IMR-90 (cell line): Measurements from ENCODE around the gene MRTFB. TPM values are rescaled to one million over a fixed set of nuclear protein-coding genes. Genes with fewer than 3 reads are reported as not detected.

Experiments
- ATAC-seq: fragments of 200-7000 bp; cut with Tn5 transposase; 2 replicates; pipeline ENCODE4 v1.9.1; 2020; ENCODE audit warnings: low read depth, mild to moderate bottlenecking, moderate library complexity
- BruUV-seq: library from RNA; stranded (reverse); fragments of 400-500 nt; replicated peaks from 2 replicates; lab custom pipeline; 2021; lab: Mats Ljungman, UMichigan
- CTCF ChIA-PET: fragments of 300-600 bp; formaldehyde crosslinking; extraction: SDS; loops from one replicate; lab custom pipeline; 2021; ENCODE audit warnings: antibody characterized with exemption; lab: Yijun Ruan, JAX
- POLR2A ChIA-PET: fragments of 300-600 bp; sonication (Branson Sonifier 250); formaldehyde crosslinking; loops from one replicate; lab custom pipeline; 2022; ENCODE audit warnings: antibody characterized with exemption; ENCODE audit not compliant: unreplicated experiment; lab: Charles Lee
- DNase-seq: peaks from one replicate; pipeline ENCODE4 v3.0.0; 2013
- H2AFZ ChIP-seq: replicated peaks from 2 replicates; pipeline ENCODE3; 2013; ENCODE audit warnings: low read length, mild to moderate bottlenecking; ENCODE audit not compliant: poor library complexity
- H2AK5ac ChIP-seq: 2 replicates; pipeline ENCODE4 v1.6.1; 2013; ENCODE audit warnings: low read depth, low read length, inconsistent platforms
- H2AK9ac ChIP-seq: replicated peaks from 2 replicates; pipeline ENCODE3; 2013; ENCODE audit warnings: mild to moderate bottlenecking, low read depth, low read length, moderate library complexity; ENCODE audit not compliant: poor library complexity
- H2BK120ac ChIP-seq: 2 replicates; pipeline ENCODE4 v1.6.1; 2013; ENCODE audit warnings: low read depth, low read length, inconsistent platforms
- H2BK15ac ChIP-seq: 3 replicates; pipeline ENCODE4 v1.6.1; 2013; ENCODE audit warnings: low read depth, low read length, inconsistent platforms
- H2BK20ac ChIP-seq: 2 replicates; pipeline ENCODE4 v1.6.1; 2013; ENCODE audit warnings: low read depth, mild to moderate bottlenecking, inconsistent platforms, low read length, moderate library complexity
- H2BK5ac ChIP-seq: 2 replicates; pipeline ENCODE4 v1.6.1; 2013; ENCODE audit warnings: mild to moderate bottlenecking, low read depth, low read length, inconsistent platforms; ENCODE audit not compliant: poor library complexity, severe bottlenecking
- H3K14ac ChIP-seq: replicated peaks from 2 replicates; pipeline ENCODE4 v1.6.1; 2013; ENCODE audit warnings: low read depth, low read length, inconsistent platforms
- H3K18ac ChIP-seq: 2 replicates; pipeline ENCODE4 v1.6.1; 2013; ENCODE audit warnings: low read depth, low read length, control low read depth
- H3K23ac ChIP-seq: 2 replicates; pipeline ENCODE4 v1.6.1; 2013; ENCODE audit warnings: low read depth, low read length, inconsistent platforms
- H3K27ac ChIP-seq: 2 replicates; pipeline ENCODE4 v1.5.1; 2013; ENCODE audit warnings: mild to moderate bottlenecking, control low read depth, low read length; ENCODE audit not compliant: insufficient read depth
- H3K27me3 ChIP-seq: 2 replicates; pipeline ENCODE4 v1.6.1; 2013; ENCODE audit warnings: low read length; ENCODE audit not compliant: control insufficient read depth, insufficient read depth
- H3K36me3 ChIP-seq: 2 replicates; pipeline ENCODE4 v1.6.1; 2013; ENCODE audit warnings: low read length, mixed read lengths; ENCODE audit not compliant: control insufficient read depth, insufficient read depth
- H3K4ac ChIP-seq: 2 replicates; pipeline ENCODE4 v1.6.1; 2013; ENCODE audit warnings: low read depth, low read length, inconsistent platforms
- H3K4me1 ChIP-seq: 2 replicates; pipeline ENCODE4 v1.6.1; 2013; ENCODE audit warnings: low read length, mixed read lengths; ENCODE audit not compliant: control insufficient read depth, insufficient read depth
- H3K4me2 ChIP-seq: 2 replicates; pipeline ENCODE4 v1.6.1; 2013; ENCODE audit warnings: low read depth, mild to moderate bottlenecking, control low read depth, low read length, moderate library complexity
- H3K4me3 ChIP-seq: 2 replicates; pipeline ENCODE4 v1.5.1; 2013; ENCODE audit warnings: low read depth, mild to moderate bottlenecking, control low read depth, low read length, moderate library complexity; ENCODE audit not compliant: insufficient read depth
- H3K56ac ChIP-seq: 2 replicates; pipeline ENCODE4 v1.6.1; 2013; ENCODE audit warnings: low read length, inconsistent platforms; ENCODE audit not compliant: insufficient read depth; ENCODE audit errors: extremely low read depth
- H3K79me1 ChIP-seq, 2 experiments: 2 replicates each; pipeline ENCODE4 v1.6.1; 2013; ENCODE audit warnings: low read length in 2 of 2, inconsistent platforms in 1 of 2, low read depth in 1 of 2
- H3K9ac ChIP-seq: 2 replicates; pipeline ENCODE4 v1.6.1; 2013; ENCODE audit warnings: low read depth, low read length, control low read depth
- H3K9me1 ChIP-seq: 2 replicates; pipeline ENCODE4 v1.6.1; 2013; ENCODE audit warnings: low read length, inconsistent platforms; ENCODE audit not compliant: insufficient read depth
- H3K9me3 ChIP-seq: 2 replicates; pipeline ENCODE4 v1.6.1; 2013; ENCODE audit warnings: low read length; ENCODE audit not compliant: control insufficient read depth, insufficient read depth
- H4K20me1 ChIP-seq: 2 replicates; pipeline ENCODE4 v1.6.1; 2013; ENCODE audit warnings: low read length, inconsistent platforms; ENCODE audit not compliant: insufficient read depth
- H4K5ac ChIP-seq: 2 replicates; pipeline ENCODE4 v1.6.1; 2013; ENCODE audit warnings: mild to moderate bottlenecking, low read depth, low read length, control low read depth
- H4K8ac ChIP-seq, 2 experiments: 2 replicates each; pipeline ENCODE4 v1.6.1; 2013; ENCODE audit warnings: low read depth in 2 of 2, low read length in 2 of 2, control low read depth in 1 of 2, inconsistent platforms in 1 of 2
- H4K91ac ChIP-seq: 2 replicates; pipeline ENCODE4 v1.6.1; 2013; ENCODE audit warnings: low read depth, low read length, inconsistent platforms; ENCODE audit not compliant: insufficient read depth
- BHLHE40 ChIP-seq: fragments of 150-350 bp; IDR thresholded peaks from 2 replicates; pipeline ENCODE4 v1.6.1; 2016; ENCODE audit warnings: mild to moderate bottlenecking, low read depth, low read length
- CEBPB ChIP-seq: IDR thresholded peaks from 2 replicates; pipeline ENCODE4 v1.6.1; 2012; ENCODE audit warnings: low read depth, low read length, improper control_type of control experiment
- FOS ChIP-seq: fragments of 150-350 bp; IDR thresholded peaks from 2 replicates; pipeline ENCODE4 v1.6.1; 2016; ENCODE audit warnings: low read depth, low read length
- MAFK ChIP-seq: IDR thresholded peaks from 2 replicates; pipeline ENCODE4 v1.6.1; 2012; ENCODE audit warnings: low read depth, low read length, improper control_type of control experiment
- MAZ ChIP-seq: IDR thresholded peaks from 2 replicates; pipeline ENCODE4 v1.6.1; 2012; ENCODE audit warnings: low read depth, mild to moderate bottlenecking, low read length, improper control_type of control experiment, moderate library complexity, borderline replicate concordance
- NFE2L2 ChIP-seq: fragments of 150-350 bp; IDR thresholded peaks from 2 replicates; pipeline ENCODE4 v1.6.1; 2016; ENCODE audit warnings: low read depth, mild to moderate bottlenecking, low read length
- RAD21 ChIP-seq: IDR thresholded peaks from 2 replicates; pipeline ENCODE4 v1.6.1; 2012; ENCODE audit warnings: low read length, improper control_type of control experiment
- RCOR1 ChIP-seq: IDR thresholded peaks from 2 replicates; pipeline ENCODE4 v1.6.1; 2012; ENCODE audit warnings: mild to moderate bottlenecking, low read length, improper control_type of control experiment; ENCODE audit not compliant: insufficient replicate concordance
- RFX5 ChIP-seq: IDR thresholded peaks from 2 replicates; pipeline ENCODE4 v1.8.0; 2012; ENCODE audit warnings: low read depth, mild to moderate bottlenecking, low read length, moderate library complexity
- USF2 ChIP-seq: fragments of 150-350 bp; IDR thresholded peaks from 2 replicates; pipeline ENCODE4 v1.6.1; 2017; ENCODE audit warnings: mild to moderate bottlenecking, antibody characterized with exemption, low read length, low read depth
- WGBS, 2 experiments: methylation state at CpG; one replicate each; pipeline versions ENCODE4 v1.1.5 to v1.1.7; 2013; ENCODE audit warnings: missing lambda C conversion rate in 2 of 2; ENCODE audit not compliant: insufficient read length in 1 of 2; ENCODE audit errors: extremely low coverage in 2 of 2; 5-methylcytosine and 5-hydroxymethylcytosine counted together
- dilution Hi-C: fragments of 300-500 bp; cut with HindIII; formaldehyde crosslinking; loops from one replicate; pipeline ENCODE4 v1.14.3; 2018; ENCODE audit warnings: low sequenced_read_pairs; ENCODE audit not compliant: unreplicated experiment
- in situ Hi-C: fragments of 300-500 bp; cut with MboI; formaldehyde crosslinking; loops from 3 replicates; pipeline ENCODE4 v1.14.3; 2019; ENCODE audit warnings: low sequenced_read_pairs, inconsistent platforms, mixed read lengths
- intact Hi-C: fragments of 100-400 bp; cut with micrococcal nuclease; formaldehyde crosslinking; loops from 2 replicates; pipeline ENCODE4 v1.10.0; 2022
- polyA plus RNA-seq, 3 experiments: library from polyadenylated mRNA; depleted of rRNA; stranded (reverse); fragments of >200 nt; gene quantifications; 2 replicates each; pipeline ENCODE4 v1.2.3, GENCODE V29; 2012; ENCODE audit warnings: low replicate concordance in 1 of 3
- total RNA-seq: library from RNA; depleted of rRNA; stranded (reverse); fragments of >200 nt; gene quantifications from 2 replicates; pipeline ENCODE4 v1.2.3, GENCODE V29; 2012
- TF ChIP-seq, protein P1 (sequence below): conservative IDR thresholded peaks from 2 replicates; pipeline ENCODE4 v1.5.1; 2012; ENCODE audit warnings: mild to moderate bottlenecking, low read depth, low read length, improper control_type of control experiment

MRTFB gene
- total and polyA plus RNA-seq, 2 of the 4 experiments (the other 2 are of a cell fraction) = 4.4 to 5.4 TPM

DNA sequence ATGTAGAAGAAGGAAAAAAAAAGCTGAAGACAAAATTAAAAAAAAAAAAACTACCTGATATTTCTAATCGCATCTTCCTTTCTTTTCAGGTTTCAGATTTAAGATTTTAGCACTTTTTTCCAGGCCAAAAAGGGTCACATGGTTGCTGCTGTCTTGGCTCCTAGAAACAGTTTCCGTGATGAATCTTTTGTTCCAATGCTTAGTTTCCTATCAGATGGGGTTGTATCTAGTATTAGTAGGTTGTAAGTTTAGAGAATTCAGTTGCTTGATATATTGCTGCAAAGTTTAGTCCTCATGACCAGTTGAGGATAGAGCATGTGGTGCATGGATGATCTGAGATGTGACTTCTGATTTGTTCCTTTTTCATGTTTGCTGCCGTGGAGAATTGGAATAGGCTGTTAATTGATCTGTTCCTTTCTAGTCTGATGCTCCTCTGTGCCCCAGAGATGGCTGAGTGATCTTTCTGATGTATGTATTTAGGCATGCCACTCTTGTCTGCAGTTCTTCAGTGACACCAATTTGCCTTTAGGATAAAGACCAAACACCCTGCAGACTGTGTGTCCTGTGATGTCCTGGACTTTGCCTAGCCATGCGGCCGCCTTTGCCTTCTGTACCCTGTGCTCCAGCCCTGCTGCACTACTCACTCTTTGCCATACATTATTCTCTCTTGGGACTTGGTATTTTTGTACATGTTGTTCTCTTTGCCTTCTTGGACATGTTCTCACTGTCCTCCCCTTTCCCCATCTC, 94.0 kb downstream of the MRTFB start:
- H3K14ac ChIP-seq = no peak overlapping the region
- H4K20me1 ChIP-seq = no peaks in the 10 kb centered on the region; the same call in 1 of the 2 replicates
- H3K23ac ChIP-seq = no peak overlapping the region
- no peak overlapping the region for H3K27ac ChIP-seq
- POLR2A ChIA-PET = no interaction called here
- H2AFZ ChIP-seq = no peak overlapping the region
- no peak overlapping the region for H2AK9ac ChIP-seq
- no peak overlapping the region for H2BK5ac ChIP-seq
- no peaks in the 10 kb centered on the region for H3K27me3 ChIP-seq
- CTCF ChIA-PET = no interaction called here
- no peak overlapping the region for H4K5ac ChIP-seq
- no peaks in the 10 kb centered on the region for H3K4me1 ChIP-seq
- H3K9me1 ChIP-seq = no peaks in the 10 kb centered on the region; the same call in 1 of the 2 replicates
- no peaks in the 10 kb centered on the region; a peak in 1 of 4 replicates for H3K79me1 ChIP-seq
- no peak overlapping the region for H3K9ac ChIP-seq
- H2BK15ac ChIP-seq = no peak overlapping the region
- ATAC-seq = no peak
- no peaks in the 10 kb centered on the region for H3K36me3 ChIP-seq
- intact Hi-C loops = no loop called here
- WGBS, 2 experiments = 40% methylated on average over 1 of the region's 5 CpGs; no CpG with 5 or more reads in 1 of the 2 experiments
- H3K56ac ChIP-seq = no peak overlapping the region
- no peak overlapping the region for H2BK20ac ChIP-seq
- no peak overlapping the region for H2BK120ac ChIP-seq
- in situ Hi-C loops = loop anchor here (10.0 kb wide), 1 partner anchor 60 kb away; no protein-coding TSS in a partner anchor
- BruUV-seq = no TSS peak
- no peaks in the 10 kb centered on the region for H3K9me3 ChIP-seq
- no peak overlapping the region for H4K8ac ChIP-seq
- TF ChIP-seq RAD21 = no peak
- TF ChIP-seq CEBPB = no peak
- no peak for TF ChIP-seq RFX5
- TF ChIP-seq BHLHE40 = no peak
- no peak for TF ChIP-seq RCOR1
- TF ChIP-seq, protein P1, sequence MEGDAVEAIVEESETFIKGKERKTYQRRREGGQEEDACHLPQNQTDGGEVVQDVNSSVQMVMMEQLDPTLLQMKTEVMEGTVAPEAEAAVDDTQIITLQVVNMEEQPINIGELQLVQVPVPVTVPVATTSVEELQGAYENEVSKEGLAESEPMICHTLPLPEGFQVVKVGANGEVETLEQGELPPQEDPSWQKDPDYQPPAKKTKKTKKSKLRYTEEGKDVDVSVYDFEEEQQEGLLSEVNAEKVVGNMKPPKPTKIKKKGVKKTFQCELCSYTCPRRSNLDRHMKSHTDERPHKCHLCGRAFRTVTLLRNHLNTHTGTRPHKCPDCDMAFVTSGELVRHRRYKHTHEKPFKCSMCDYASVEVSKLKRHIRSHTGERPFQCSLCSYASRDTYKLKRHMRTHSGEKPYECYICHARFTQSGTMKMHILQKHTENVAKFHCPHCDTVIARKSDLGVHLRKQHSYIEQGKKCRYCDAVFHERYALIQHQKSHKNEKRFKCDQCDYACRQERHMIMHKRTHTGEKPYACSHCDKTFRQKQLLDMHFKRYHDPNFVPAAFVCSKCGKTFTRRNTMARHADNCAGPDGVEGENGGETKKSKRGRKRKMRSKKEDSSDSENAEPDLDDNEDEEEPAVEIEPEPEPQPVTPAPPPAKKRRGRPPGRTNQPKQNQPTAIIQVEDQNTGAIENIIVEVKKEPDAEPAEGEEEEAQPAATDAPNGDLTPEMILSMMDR = no peak
- TF ChIP-seq MAFK = no peak
- no peak for TF ChIP-seq MAZ
- TF ChIP-seq NFE2L2 = no peak
- no peak for TF ChIP-seq FOS
- TF ChIP-seq USF2 = no peak
- H4K91ac ChIP-seq = no peak overlapping the region
- H3K4me2 ChIP-seq = no peak overlapping the region
- DNase-seq = no peak
- dilution Hi-C loops = no loop called here
- no peak overlapping the region for H3K18ac ChIP-seq
- no peak overlapping the region for H2AK5ac ChIP-seq
- no peak overlapping the region for H3K4me3 ChIP-seq
- H3K4ac ChIP-seq = no peak overlapping the region
